ENCODE results near the gene CFAP58. TPM values are rescaled to one million over a fixed set of nuclear protein-coding genes. Genes with fewer than 3 reads are reported as not detected.

CFAP58 gene
- total RNA-seq, 1 experiment from 2014 or later = 0.63 TPM

DNA sequence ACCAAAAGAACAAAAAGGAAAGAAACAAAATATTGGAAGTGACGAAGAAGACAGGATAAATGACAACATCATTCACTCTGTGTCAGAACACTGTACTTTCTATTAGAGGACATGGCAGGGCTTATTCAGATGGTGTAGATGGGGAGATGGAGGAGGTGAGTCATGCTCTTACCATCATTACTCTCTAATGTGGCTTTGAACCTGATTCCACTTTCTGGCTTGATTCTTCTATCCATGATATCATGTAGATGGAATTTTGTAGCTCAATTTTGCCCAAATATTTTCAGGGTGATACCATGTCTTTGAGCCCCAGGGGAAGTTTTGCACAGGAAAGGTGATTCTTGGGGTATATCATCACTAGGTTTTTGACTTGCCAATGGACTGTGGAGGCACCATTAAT lies 91.7 kb downstream of the CFAP58 start:
- Histone ChIP-seq H3K27ac (ENCODE audit: insufficient read length, low read depth, low read length) (no peak overlapping the region), H3K14ac (ENCODE audit: insufficient read depth, low read length) (no peak overlapping the region), H2AFZ (ENCODE audit: low read length) (no peak overlapping the region), H4K91ac (ENCODE audit: insufficient read length, low read depth, low read length) (no peak overlapping the region), H4K5ac (ENCODE audit: insufficient read length, low read depth, low read length) (no peak overlapping the region), H2AK5ac (ENCODE audit: insufficient read length, low read length) (no peak overlapping the region), H3K27me3 (ENCODE audit: insufficient read depth, low read length) (no peaks in the 10 kb centered on the region), H3K4me2 (ENCODE audit: insufficient read depth, insufficient read length, low read length) (no peak overlapping the region), H4K8ac (replicated peaks; ENCODE audit: insufficient read length, low read depth, low read length) (no peak overlapping the region), H2BK12ac (ENCODE audit: insufficient read length, low read depth, low read length) (no peak overlapping the region), H3K56ac (ENCODE audit: insufficient read length, low read depth, low read length) (no peak overlapping the region), H3K4me1 (ENCODE audit: insufficient read depth, low read length) (peaks cover 3% of the 10 kb centered on the region; the same call in 1 of the 2 replicates), H3K23me2 (ENCODE audit: insufficient read length, low read depth, low read length, poor library complexity, severe bottlenecking) (no peaks in the 10 kb centered on the region), H3K23ac (ENCODE audit: insufficient read length, low read depth, low read length) (no peak overlapping the region), H3K79me2 (ENCODE audit: insufficient read depth, low read length) (no peaks in the 10 kb centered on the region), H3K9ac (ENCODE audit: extremely low read depth, insufficient read length, low read length) (no peak overlapping the region), H3K4ac (ENCODE audit: low read depth, low read length) (no peak overlapping the region), H2BK15ac (ENCODE audit: low read depth, low read length) (no peak overlapping the region), H3K18ac (ENCODE audit: insufficient read length, low read depth, low read length) (no peak overlapping the region), H4K20me1 (ENCODE audit: control insufficient read depth, insufficient read depth, insufficient read length) (no peaks in the 10 kb centered on the region), H2BK20ac (ENCODE audit: low read depth, low read length, poor library complexity, severe bottlenecking) (no peak overlapping the region), H3K79me1 (ENCODE audit: insufficient read depth, low read depth, low read length, poor library complexity, severe bottlenecking) (no peaks in the 10 kb centered on the region), H3K9me3 (ENCODE audit: control insufficient read depth, low read depth, low read length) (no peaks in the 10 kb centered on the region), H2BK120ac (ENCODE audit: low read depth, low read length, poor library complexity, severe bottlenecking) (no peak overlapping the region), H3T11ph (ENCODE audit: low read length) (no peak overlapping the region), H2BK5ac (ENCODE audit: insufficient read length, low read length) (no peak overlapping the region)
- Mint-ChIP-seq H3K4me3 (no peak overlapping the region), H3K36me3 (ENCODE audit: insufficient read depth in 1 of 3, low read depth in 3 of 3) (no peaks in the 10 kb centered on the region), H3K4me1 (peaks cover 9 to 20% of the 10 kb centered on the region in 2 experiments), H3K27me3 (ENCODE audit: low read depth) (no peaks in the 10 kb centered on the region), H3K9me3 (no peaks in the 10 kb centered on the region), H3K27ac (no peak overlapping the region)
- DNase-seq = no peak
- TF ChIP-seq, protein P1, sequence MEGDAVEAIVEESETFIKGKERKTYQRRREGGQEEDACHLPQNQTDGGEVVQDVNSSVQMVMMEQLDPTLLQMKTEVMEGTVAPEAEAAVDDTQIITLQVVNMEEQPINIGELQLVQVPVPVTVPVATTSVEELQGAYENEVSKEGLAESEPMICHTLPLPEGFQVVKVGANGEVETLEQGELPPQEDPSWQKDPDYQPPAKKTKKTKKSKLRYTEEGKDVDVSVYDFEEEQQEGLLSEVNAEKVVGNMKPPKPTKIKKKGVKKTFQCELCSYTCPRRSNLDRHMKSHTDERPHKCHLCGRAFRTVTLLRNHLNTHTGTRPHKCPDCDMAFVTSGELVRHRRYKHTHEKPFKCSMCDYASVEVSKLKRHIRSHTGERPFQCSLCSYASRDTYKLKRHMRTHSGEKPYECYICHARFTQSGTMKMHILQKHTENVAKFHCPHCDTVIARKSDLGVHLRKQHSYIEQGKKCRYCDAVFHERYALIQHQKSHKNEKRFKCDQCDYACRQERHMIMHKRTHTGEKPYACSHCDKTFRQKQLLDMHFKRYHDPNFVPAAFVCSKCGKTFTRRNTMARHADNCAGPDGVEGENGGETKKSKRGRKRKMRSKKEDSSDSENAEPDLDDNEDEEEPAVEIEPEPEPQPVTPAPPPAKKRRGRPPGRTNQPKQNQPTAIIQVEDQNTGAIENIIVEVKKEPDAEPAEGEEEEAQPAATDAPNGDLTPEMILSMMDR (conservative IDR thresholded peaks at IDR 0.05) = no peak
- WGBS (ENCODE audit: extremely low coverage, insufficient read length, low lambda C conversion rate) = no CpG with 5 or more reads among the region's 1 CpG
